T-helper 2 cell (primary cell): ENCODE data around the gene RTP1.
"Not testable (repeated sequence)": the region's sequence is repeated elsewhere in the genome, so short reads cannot be mapped to it uniquely, and the experiment has no call there.

ENCODE experiments used
- DNase-seq, 5 experiments: peaks; one replicate each; pipeline versions ENCODE4 v3.0.0 to v3.0.0-alpha.2; 2012 to 2022
- total RNA-seq, 2 donors: gene quantifications; one replicate each; lab custom pipeline; 2026; lab: John Stamatoyannopoulos, UW

Gene RTP1
- total RNA-seq, result 0 reads per million in 2 donors

GRCh38 chr3:187197335-187197649 lies at the start of gene RTP1:
TSS of gene RTP1 (plus strand) at chr3:187197486. CDS start at chr3:187197516, 30 bp downstream.
- DNase-seq, result no peak

- no peak for DNase-seq
Observed at GRCh38 chr3:187150186-187150585, 47.1 kb upstream of the RTP1 start.

GRCh38 chr3:187150599-187150998 lies 46.7 kb upstream of the RTP1 start:
- peak; percentile 27 to 66 (median 51) for DNase-seq

- no peak for DNase-seq
Observed at GRCh38 chr3:187161556-187161955, 35.7 kb upstream of the RTP1 start.

GRCh38 chr3:187162265-187162953 lies 34.9 kb upstream of the RTP1 start:
- DNase-seq, result no peak

- DNase-seq, result peak in 3 of 5 experiments; percentile 8 to 73 (median 54)
Observed at GRCh38 chr3:187165144-187165543, 32.1 kb upstream of the RTP1 start.

- no peak for DNase-seq
Observed at GRCh38 chr3:187166750-187167149, 30.5 kb upstream of the RTP1 start.

GRCh38 chr3:187167777-187168176 lies 29.5 kb upstream of the RTP1 start:
- no peak for DNase-seq

- no peak for DNase-seq
Observed at GRCh38 chr3:187169231-187169960, 27.9 kb upstream of the RTP1 start.

- DNase-seq, result not testable (repeated sequence)
Observed at GRCh38 chr3:187170911-187171310, 26.4 kb upstream of the RTP1 start.

GRCh38 chr3:187172929-187173328 lies 24.4 kb upstream of the RTP1 start:
- DNase-seq, result no peak

GRCh38 chr3:187181454-187182170 lies 15.7 kb upstream of the RTP1 start:
- DNase-seq, result no peak

GRCh38 chr3:187183210-187183862 lies 13.9 kb upstream of the RTP1 start:
- peak in 1 of 5 experiments; percentile 60 for DNase-seq

GRCh38 chr3:187183903-187184302 lies 13.4 kb upstream of the RTP1 start:
- DNase-seq, result no peak

- no peak for DNase-seq
Observed at GRCh38 chr3:187185759-187186158, 11.5 kb upstream of the RTP1 start.

- no peak for DNase-seq
Observed at GRCh38 chr3:187186375-187186774, 10.9 kb upstream of the RTP1 start.

GRCh38 chr3:187186801-187187421 lies 10.4 kb upstream of the RTP1 start:
- no peak for DNase-seq

- no peak for DNase-seq
Observed at GRCh38 chr3:187188931-187189330, 8.4 kb upstream of the RTP1 start.

- DNase-seq, result no peak
Observed at GRCh38 chr3:187191271-187191670, 6.0 kb upstream of the RTP1 start.

GRCh38 chr3:187193181-187193580 lies 4.1 kb upstream of the RTP1 start:
- no peak for DNase-seq

GRCh38 chr3:187196573-187197334 lies 532 bp upstream of the RTP1 start:
- no peak for DNase-seq

- DNase-seq, result no peak
Observed at GRCh38 chr3:187198490-187198889, 1.2 kb downstream of the RTP1 start.
